DND-41 (cell line): Measurements from ENCODE around the gene CHMP2A.

Experiments used
- ATAC-seq: fragments of 200-7000 bp; cut with Tn5 transposase; 3 replicates; pipeline ENCODE4 v1.9.1; 2021; ENCODE audit warnings: low read depth; ENCODE audit not compliant: insufficient read depth
- DNase-seq: peaks from one replicate; pipeline ENCODE4 v3.0.0-alpha.2; 2020
- H2AFZ ChIP-seq: 2 replicates; pipeline ENCODE4 v1.6.0; 2012; ENCODE audit warnings: low read depth, low read length
- H3K27ac ChIP-seq: 2 replicates; pipeline ENCODE4 v1.5.1; 2012; ENCODE audit warnings: low read length, inconsistent platforms
- H3K27me3 ChIP-seq: fragments of 200-600 bp; sonication (generic); 2 replicates; pipeline ENCODE4 v1.6.0; 2012; ENCODE audit warnings: low read length, mild to moderate bottlenecking, inconsistent platforms; ENCODE audit not compliant: insufficient read depth, poor library complexity
- H3K36me3 ChIP-seq: 2 replicates; pipeline ENCODE4 v1.5.1; 2012; ENCODE audit warnings: low read length, inconsistent platforms; ENCODE audit not compliant: insufficient read depth
- H3K4me1 ChIP-seq: 2 replicates; pipeline ENCODE4 v1.5.1; 2012; ENCODE audit warnings: mild to moderate bottlenecking, low read length; ENCODE audit not compliant: insufficient read depth
- H3K4me2 ChIP-seq: 2 replicates; pipeline ENCODE4 v1.6.0; 2012; ENCODE audit warnings: mild to moderate bottlenecking, moderate library complexity, low read length, inconsistent platforms; ENCODE audit not compliant: insufficient read depth
- H3K4me3 ChIP-seq, 2 experiments: fragments of 200-600 bp in 1 of 2; shearing (Covaris generic) in 1 of 2; 2 replicates each; pipeline ENCODE4 v1.5.1; 2012 to 2016; ENCODE audit warnings: inconsistent platforms in 2 of 2, low read length in 2 of 2, mild to moderate bottlenecking in 2 of 2, low read depth in 1 of 2, moderate library complexity in 1 of 2
- H3K79me2 ChIP-seq: 2 replicates; pipeline ENCODE4 v1.6.0; 2012; ENCODE audit warnings: low read length, inconsistent platforms; ENCODE audit not compliant: insufficient read depth
- H3K9ac ChIP-seq: 2 replicates; pipeline ENCODE4 v1.6.0; 2012; ENCODE audit warnings: low read depth, mild to moderate bottlenecking, inconsistent platforms, low read length, moderate library complexity
- H3K9me3 ChIP-seq: 2 replicates; pipeline ENCODE4 v1.5.1; 2012; ENCODE audit warnings: low read length, moderate library complexity, mild to moderate bottlenecking, inconsistent platforms; ENCODE audit not compliant: insufficient read depth, severe bottlenecking
- H4K20me1 ChIP-seq: 2 replicates; pipeline ENCODE4 v1.6.0; 2012; ENCODE audit warnings: low read length; ENCODE audit not compliant: insufficient read depth
- CTCF ChIP-seq: IDR thresholded peaks from 2 replicates; pipeline ENCODE4 v1.5.1; 2012; ENCODE audit warnings: borderline replicate concordance, low read length, moderate library complexity, mild to moderate bottlenecking; ENCODE audit not compliant: poor library complexity, severe bottlenecking; ENCODE audit errors: extremely low read depth
- EZH2 ChIP-seq: IDR thresholded peaks from 3 replicates; pipeline ENCODE4 v1.6.1; 2012; ENCODE audit warnings: borderline replicate concordance, low read depth, mild to moderate bottlenecking, moderate library complexity, low read length, inconsistent platforms; ENCODE audit not compliant: severe bottlenecking

Gene CHMP2A

GRCh38 chr19:58554494-58555368 lies at the start of gene CHMP2A:
Gene CHMP2A, minus strand, starts transcription at chr19:58555105. Its CDS starts 893 bp downstream, at chr19:58554212.
- Histone ChIP-seq H3K27ac (peak within 1 kb of the TSS; percentile 87), H3K9ac (peak within 1 kb of the TSS; percentile 79), H3K9me3 (no peaks in the 10 kb centered on the region), H3K27me3 (no peaks in the 10 kb centered on the region), H3K4me2 (peak within 1 kb of the TSS; percentile 93), H3K4me3 (peak within 1 kb of the TSS; percentile 77 to 90), H3K36me3 (peaks cover 52% of the 10 kb centered on the region), H3K79me2 (peaks cover 79% of the 10 kb centered on the region), H3K4me1 (peaks cover 68% of the 10 kb centered on the region), H2AFZ (peak within 1 kb of the TSS; percentile 81), H4K20me1 (peaks cover 59% of the 10 kb centered on the region)
- TF ChIP-seq CTCF (peak; percentile 11), EZH2 (no peak)
- ATAC-seq (peak; percentile 53), DNase-seq (peak; percentile 98)

- Histone ChIP-seq H3K4me1 (no peaks in the 10 kb centered on the region), H2AFZ (no peak overlapping the region), H4K20me1 (0 out of 2 replicates have a peak, but pooled peaks cover 3% of the 10 kb centered on the region), H3K27me3 (no peaks in the 10 kb centered on the region), H3K27ac (no peak overlapping the region), H3K9me3 (no peaks in the 10 kb centered on the region), H3K79me2 (no peaks in the 10 kb centered on the region; the same call in 1 of the 2 replicates), H3K36me3 (peaks cover 30% of the 10 kb centered on the region), H3K4me3 (no peak overlapping the region), H3K9ac (no peak overlapping the region), H3K4me2 (no peak overlapping the region)
- no peak for TF ChIP-seq CTCF
- no peak for TF ChIP-seq EZH2
- DNase-seq (no peak), ATAC-seq (no peak)
These were observed 31.3 kb upstream of the CHMP2A start for GRCh38 chr19:58586133-58586765.

GRCh38 chr19:58585442-58586132 lies 30.7 kb upstream of the CHMP2A start:
- Histone ChIP-seq H3K4me2 (no peak overlapping the region), H3K9ac (no peak overlapping the region), H3K79me2 (no peaks in the 10 kb centered on the region; the same call in 1 of the 2 replicates), H3K9me3 (no peaks in the 10 kb centered on the region), H3K27me3 (no peaks in the 10 kb centered on the region), H3K36me3 (peaks cover 32% of the 10 kb centered on the region), H3K4me3 (no peak overlapping the region), H3K4me1 (no peaks in the 10 kb centered on the region), H3K27ac (no peak overlapping the region), H4K20me1 (0 out of 2 replicates have a peak, but pooled peaks cover 3% of the 10 kb centered on the region), H2AFZ (no peak overlapping the region)
- no peak for ATAC-seq
- TF ChIP-seq CTCF (no peak), EZH2 (no peak)
- no peak for DNase-seq
